Neural cell (in vitro differentiated cells): Measurements from ENCODE around the gene GLIS2.

Experiments
- CTCF ChIP-seq: fragments of 450-650 bp; IDR thresholded peaks from 2 replicates; pipeline ENCODE4 v1.5.1; 2014; ENCODE audit warnings: antibody characterized with exemption, mild to moderate bottlenecking, moderate library complexity; ENCODE audit not compliant: poor library complexity, severe bottlenecking
- EP300 ChIP-seq: fragments of 450-650 bp; conservative IDR thresholded peaks from 2 replicates; pipeline ENCODE4 v1.6.1; 2014; ENCODE audit warnings: antibody characterized with exemption, mild to moderate bottlenecking, moderate library complexity; ENCODE audit not compliant: poor library complexity, severe bottlenecking
- EZH2 ChIP-seq: fragments of 200-600, 300-800 bp; shearing (Covaris generic), sonication (generic); IDR thresholded peaks from 2 replicates; pipeline ENCODE4 v1.6.1; 2014; ENCODE audit warnings: antibody characterized with exemption, low read length, borderline replicate concordance, mild to moderate bottlenecking; ENCODE audit not compliant: insufficient read depth, poor library complexity, severe bottlenecking
- MXI1 ChIP-seq: fragments of 450-650 bp; conservative IDR thresholded peaks from 2 replicates; pipeline ENCODE4 v1.6.1; 2014; ENCODE audit warnings: antibody characterized with exemption, mild to moderate bottlenecking; ENCODE audit not compliant: poor library complexity, severe bottlenecking
- POLR2AphosphoS5 ChIP-seq: IDR thresholded peaks from 2 replicates; pipeline ENCODE4 v1.6.1; 2012
- RAD21 ChIP-seq: fragments of 450-650 bp; conservative IDR thresholded peaks from 2 replicates; pipeline ENCODE4 v1.6.1; 2014; ENCODE audit warnings: antibody characterized with exemption, mild to moderate bottlenecking, moderate library complexity
- REST ChIP-seq: IDR thresholded peaks from 2 replicates; pipeline ENCODE4 v1.6.1; 2012; ENCODE audit warnings: borderline replicate concordance
- SMC3 ChIP-seq: fragments of 450-650 bp; conservative IDR thresholded peaks from 2 replicates; pipeline ENCODE4 v1.6.1; 2014; ENCODE audit warnings: antibody characterized with exemption, mild to moderate bottlenecking, moderate library complexity; ENCODE audit not compliant: poor library complexity
- TAF1 ChIP-seq: IDR thresholded peaks from 2 replicates; pipeline ENCODE4 v1.6.1; 2012; ENCODE audit warnings: low read depth

GRCh38 chr16:4381935-4382794 is 66.3 kb downstream of the GLIS2 start:
- TF ChIP-seq CTCF (no peak), RAD21 (no peak), TAF1 (no peak), EZH2 (no peak), EP300 (no peak), SMC3 (no peak), REST (no peak), POLR2AphosphoS5 (no peak), MXI1 (no peak)
